Right atrium auricular region (tissue), 2 donors: ENCODE data around the gene SLC25A43. TPM values are rescaled to one million over a fixed set of nuclear protein-coding genes. Genes with fewer than 3 reads are reported as not detected.

Source experiments
- DNase-seq: peaks from one replicate; pipeline ENCODE4 v3.0.0-alpha.2; 2019; ENCODE audit warnings: low spot score
- H3K27ac ChIP-seq, 2 donors: fragments of 200-600 bp; sonication (generic); 1 replicate in 1 of 2; 2 replicates in 1 of 2; pipeline ENCODE4 v1.5.1; 2016 to 2019
- H3K27me3 ChIP-seq, 2 donors: fragments of 200-600 bp; sonication (generic); one replicate each; pipeline versions ENCODE4 v1.5.1 to v1.6.0; 2017 to 2019
- H3K36me3 ChIP-seq: fragments of 200-600 bp; sonication (generic); one replicate; pipeline ENCODE4 v1.5.1; 2016
- H3K4me1 ChIP-seq, 2 donors: fragments of 200-600 bp; sonication (generic); one replicate each; pipeline versions ENCODE4 v1.5.1 to v1.6.0; 2017 to 2019
- H3K4me3 ChIP-seq, 2 donors: fragments of 200-600 bp; sonication (generic); 1 replicate in 1 of 2; 2 replicates in 1 of 2; pipeline ENCODE4 v1.5.1; 2017 to 2019; ENCODE audit warnings: mild to moderate bottlenecking in 1 of 2, moderate library complexity in 1 of 2
- H3K9me3 ChIP-seq, 2 donors: fragments of 200-600 bp; sonication (generic); one replicate each; pipeline ENCODE4 v1.5.1; 2019
- total RNA-seq, 2 donors: library from RNA; depleted of rRNA; stranded (reverse); fragments of >200 nt; gene quantifications; one replicate each; pipeline ENCODE4 v1.1.0, GENCODE V29; 2016
- TF ChIP-seq, protein P1 (sequence below), 2 donors: fragments of 200-600 bp; sonication (generic); IDR thresholded peaks; one replicate each; pipeline ENCODE4 v1.5.1; 2019; ENCODE audit warnings: antibody characterized with exemption in 2 of 2

SLC25A43 gene
- total RNA-seq, 2 donors from 2014 or later: 5.6 to 8.1 TPM

DNA sequence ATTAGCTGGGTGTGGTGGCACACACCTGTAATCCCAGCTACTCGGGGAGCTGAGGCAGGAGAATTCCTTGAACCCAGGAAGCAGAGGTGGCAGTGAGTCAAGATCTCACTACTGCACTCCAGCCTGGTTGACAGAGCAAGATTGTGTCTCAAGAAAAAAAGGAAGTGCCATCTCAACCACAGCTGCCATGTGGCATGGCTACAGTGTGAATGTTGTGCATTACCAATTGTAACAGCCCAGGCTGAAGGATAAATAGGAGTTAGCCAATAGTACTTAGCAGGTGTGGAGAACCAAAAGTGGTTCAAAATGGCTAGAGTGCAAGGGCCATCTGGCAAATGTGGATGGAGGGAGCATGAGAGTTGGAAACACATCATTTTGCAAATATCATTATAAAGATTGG, 98.0 kb downstream of the SLC25A43 start:
- Histone ChIP-seq H3K9me3 (no peaks in the 10 kb centered on the region), H3K36me3 (no peaks in the 10 kb centered on the region), H3K4me1 (no peaks in the 10 kb centered on the region), H3K27me3 (no peaks in the 10 kb centered on the region), H3K4me3 (no peak overlapping the region), H3K27ac (no peak overlapping the region)
- no peak for DNase-seq
- TF ChIP-seq, protein P1, sequence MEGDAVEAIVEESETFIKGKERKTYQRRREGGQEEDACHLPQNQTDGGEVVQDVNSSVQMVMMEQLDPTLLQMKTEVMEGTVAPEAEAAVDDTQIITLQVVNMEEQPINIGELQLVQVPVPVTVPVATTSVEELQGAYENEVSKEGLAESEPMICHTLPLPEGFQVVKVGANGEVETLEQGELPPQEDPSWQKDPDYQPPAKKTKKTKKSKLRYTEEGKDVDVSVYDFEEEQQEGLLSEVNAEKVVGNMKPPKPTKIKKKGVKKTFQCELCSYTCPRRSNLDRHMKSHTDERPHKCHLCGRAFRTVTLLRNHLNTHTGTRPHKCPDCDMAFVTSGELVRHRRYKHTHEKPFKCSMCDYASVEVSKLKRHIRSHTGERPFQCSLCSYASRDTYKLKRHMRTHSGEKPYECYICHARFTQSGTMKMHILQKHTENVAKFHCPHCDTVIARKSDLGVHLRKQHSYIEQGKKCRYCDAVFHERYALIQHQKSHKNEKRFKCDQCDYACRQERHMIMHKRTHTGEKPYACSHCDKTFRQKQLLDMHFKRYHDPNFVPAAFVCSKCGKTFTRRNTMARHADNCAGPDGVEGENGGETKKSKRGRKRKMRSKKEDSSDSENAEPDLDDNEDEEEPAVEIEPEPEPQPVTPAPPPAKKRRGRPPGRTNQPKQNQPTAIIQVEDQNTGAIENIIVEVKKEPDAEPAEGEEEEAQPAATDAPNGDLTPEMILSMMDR (IDR thresholded peaks at IDR 0.05): no peak

DNA sequence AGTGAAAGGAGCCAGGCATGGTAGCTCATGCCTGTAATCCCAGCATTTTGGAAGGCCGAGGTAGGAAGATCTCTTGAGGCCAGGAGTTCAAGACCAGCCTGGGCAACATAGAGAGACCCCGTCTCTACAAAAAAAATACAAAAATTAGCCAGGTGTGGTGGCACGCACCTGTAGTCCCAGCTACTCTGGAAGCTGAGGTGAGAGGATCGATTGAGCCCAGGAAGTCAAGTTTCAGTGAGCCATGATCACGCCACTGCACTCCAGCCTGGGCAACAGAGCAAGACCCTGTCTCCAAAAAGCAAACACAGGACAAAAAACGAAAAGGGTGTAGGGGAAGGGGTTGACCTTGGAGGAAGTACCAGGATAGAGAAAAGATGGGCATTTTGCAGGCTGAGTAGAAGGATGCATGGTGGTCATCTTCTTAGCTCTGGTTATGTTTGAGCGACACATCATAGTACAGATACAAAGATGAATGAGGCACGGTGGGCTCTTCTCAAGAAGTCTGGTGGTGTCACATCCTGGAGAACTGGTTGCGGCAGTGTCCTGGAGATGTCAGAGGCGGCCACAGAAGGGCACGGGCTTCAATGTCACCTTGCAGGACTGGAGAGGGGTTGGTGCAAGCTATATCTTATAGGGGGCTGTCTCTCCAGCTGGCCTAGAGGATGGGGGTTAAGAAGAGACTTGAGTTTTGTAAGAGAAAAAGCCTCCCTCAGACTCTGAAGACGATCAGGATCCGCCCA, 101.1 kb downstream of the SLC25A43 start:
- no peaks in the 10 kb centered on the region for H3K9me3 ChIP-seq
- peaks cover 0 to 3% of the 10 kb centered on the region in 2 donors for H3K4me1 ChIP-seq
- no peak for DNase-seq
- no peaks in the 10 kb centered on the region for H3K36me3 ChIP-seq
- TF ChIP-seq, protein P1 (IDR thresholded peaks at IDR 0.05): no peak
- no peak overlapping the region for H3K27ac ChIP-seq
- no peaks in the 10 kb centered on the region for H3K27me3 ChIP-seq
- H3K4me3 ChIP-seq: no peak overlapping the region

DNA sequence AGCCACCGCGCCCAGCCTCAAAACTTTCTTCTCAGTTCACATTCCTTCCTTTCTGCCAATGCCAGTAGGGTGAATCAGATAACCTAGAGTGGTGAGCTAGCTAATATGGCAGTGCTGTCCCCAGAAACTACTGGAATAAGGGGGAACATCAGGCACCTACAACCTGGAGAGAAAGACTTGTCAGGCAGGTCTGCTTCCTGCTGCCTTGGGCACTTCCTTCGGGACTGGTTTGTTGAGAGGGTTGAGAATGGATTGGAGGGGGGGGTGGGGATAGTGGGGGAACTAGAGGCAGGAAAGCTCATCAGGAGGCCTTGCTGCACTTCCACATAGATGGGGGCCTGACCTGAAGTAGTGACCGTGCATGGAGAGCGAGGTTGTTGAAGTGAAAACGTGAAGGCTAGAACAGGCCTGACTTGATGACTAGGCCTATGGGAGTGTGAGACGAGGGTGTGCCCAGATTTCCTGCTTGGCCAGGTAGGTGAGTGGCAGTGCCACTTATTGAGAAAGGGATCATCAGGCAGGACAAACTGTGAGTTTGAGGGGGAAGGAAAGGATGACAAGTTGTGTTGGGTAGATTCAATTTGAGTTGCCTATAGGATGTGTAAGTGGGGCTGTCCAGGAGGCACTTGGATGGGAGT, 102.5 kb downstream of the SLC25A43 start:
- no peaks in the 10 kb centered on the region for H3K27me3 ChIP-seq
- no peak for DNase-seq
- H3K27ac ChIP-seq: no peak overlapping the region
- H3K4me3 ChIP-seq: no peak overlapping the region
- H3K9me3 ChIP-seq: no peaks in the 10 kb centered on the region
- TF ChIP-seq, protein P1 (IDR thresholded peaks at IDR 0.05): no peak
- H3K36me3 ChIP-seq: no peaks in the 10 kb centered on the region
- H3K4me1 ChIP-seq: peaks cover 0 to 3% of the 10 kb centered on the region in 2 donors

DNA sequence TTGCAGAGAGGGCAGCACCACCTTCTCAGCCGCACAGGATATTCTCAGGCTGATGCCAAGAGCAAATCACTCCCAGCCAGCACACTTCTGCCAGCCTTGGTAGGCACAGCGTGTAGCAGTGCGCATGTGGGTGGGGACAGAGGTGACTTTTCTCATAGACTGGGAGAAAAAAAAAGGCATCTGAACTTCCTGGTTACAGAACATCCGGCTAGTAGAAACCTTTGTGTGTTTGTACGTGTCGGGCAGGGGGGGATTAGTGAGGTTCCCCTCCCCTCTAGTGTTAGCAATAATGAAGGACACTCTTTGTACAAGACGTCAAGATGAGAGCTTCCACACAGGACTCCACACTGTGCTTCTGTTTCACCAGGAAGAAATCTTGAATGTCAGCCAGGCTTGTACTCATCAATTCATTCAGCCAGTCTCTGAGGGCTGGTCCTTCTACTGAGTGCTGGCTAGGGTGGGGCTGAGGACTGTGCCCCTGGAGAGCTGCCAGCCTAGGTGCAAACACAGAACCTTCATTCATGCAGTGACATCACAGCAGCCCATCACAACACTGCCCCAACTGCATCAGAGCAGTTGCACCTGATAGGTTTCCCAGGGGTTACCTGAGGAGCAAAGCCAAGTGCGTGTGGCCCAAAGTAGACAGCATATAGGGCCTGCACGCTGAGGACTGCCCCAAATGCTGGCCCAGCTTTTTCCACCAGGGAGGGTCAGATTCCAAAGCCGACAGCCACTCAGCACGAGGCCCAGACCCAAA, 103.8 kb downstream of the SLC25A43 start:
- Histone ChIP-seq H3K4me3 (no peak overlapping the region), H3K27me3 (no peaks in the 10 kb centered on the region), H3K4me1 (peaks cover 0 to 3% of the 10 kb centered on the region in 2 donors), H3K27ac (no peak overlapping the region), H3K36me3 (no peaks in the 10 kb centered on the region), H3K9me3 (no peaks in the 10 kb centered on the region)
- no peak for DNase-seq
- TF ChIP-seq, protein P1 (IDR thresholded peaks at IDR 0.05): no peak

DNA sequence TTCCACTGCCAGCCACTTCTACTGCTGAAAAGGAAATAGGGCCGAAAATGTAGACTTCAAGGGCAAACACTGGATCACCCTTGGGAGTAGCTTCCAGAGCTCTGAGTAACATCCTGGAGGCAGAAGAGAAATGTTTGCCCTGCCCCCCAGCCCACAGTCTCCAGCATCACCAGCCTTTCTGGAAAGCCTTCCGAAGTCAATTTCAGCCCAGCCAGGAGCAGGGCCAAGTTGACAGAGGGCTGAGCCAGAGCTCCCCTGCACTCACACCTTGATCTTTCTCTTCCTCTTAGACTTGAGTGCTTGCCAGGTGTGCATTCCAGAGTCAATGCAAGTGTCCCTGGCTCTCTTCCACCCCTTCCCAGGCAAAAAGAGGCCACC, 104.3 kb downstream of the SLC25A43 start:
- TF ChIP-seq, protein P1 (IDR thresholded peaks at IDR 0.05): no peak
- Histone ChIP-seq H3K4me1 (peaks cover 0 to 3% of the 10 kb centered on the region in 2 donors), H3K4me3 (no peak overlapping the region), H3K27me3 (no peaks in the 10 kb centered on the region), H3K9me3 (no peaks in the 10 kb centered on the region), H3K27ac (no peak overlapping the region), H3K36me3 (no peaks in the 10 kb centered on the region)
- DNase-seq: no peak

Other genes starting within 250 kb of the SLC25A43 start
- gene PGRMC1, start 163.1 kb upstream of the SLC25A43 start, total RNA-seq: 10 to 100 TPM; 26.8 to 42.7 TPM
- 100 to 1,000 TPM; 134 to 174 TPM for gene SLC25A5, start 69.1 kb downstream of the SLC25A43 start, total RNA-seq
- 10 to 100 TPM; 17.4 to 17.8 TPM for gene STEEP1, start 166.1 kb downstream of the SLC25A43 start, total RNA-seq
- gene UBE2A, start 175.2 kb downstream of the SLC25A43 start, total RNA-seq: 10 to 100 TPM; 30.2 to 31.9 TPM
- 1 to 10 TPM; 3.3 to 4.7 TPM for gene NKRF, start 207.1 kb downstream of the SLC25A43 start, total RNA-seq